Measurements from ENCODE around the gene ACSS2.

GRCh38 chr20:34842143-34842542 is 34.3 kb upstream of the ACSS2 start:
- TF ChIP-seq CTCF (IDR thresholded peaks at IDR 0.05; ENCODE audit: low read length) (no peak), EZH2 (IDR thresholded peaks at IDR 0.05; ENCODE audit: borderline replicate concordance, low read length) (no peak)
